ENCODE results near the gene C12orf57.

The C12orf57 gene

GRCh38 chr12:6944381-6945186 is 762 bp downstream of the C12orf57 start:
- Histone ChIP-seq H3K36me3 (ENCODE audit: control insufficient read depth, insufficient read depth, low read length) (peaks cover 4% of the 10 kb centered on the region), H3K4me1 (ENCODE audit: control insufficient read depth, insufficient read depth, low read length) (peaks cover 33% of the 10 kb centered on the region)

GRCh38 chr12:6945613-6946012 is 1.8 kb downstream of the C12orf57 start:
- Histone ChIP-seq H3K36me3 (ENCODE audit: control insufficient read depth, insufficient read depth, low read length) (peaks cover 4% of the 10 kb centered on the region), H3K27me3 (ENCODE audit: control insufficient read depth, insufficient read depth, low read length) (no peaks in the 10 kb centered on the region), H3K9ac (ENCODE audit: low read length) (peak overlapping the region; percentile 65), H3K4me3 (ENCODE audit: low read length) (no peak overlapping the region), H3K4me1 (ENCODE audit: control insufficient read depth, insufficient read depth, low read length) (peaks cover 33% of the 10 kb centered on the region), H3K9me3 (ENCODE audit: control insufficient read depth, low read length) (no peaks in the 10 kb centered on the region)

More at GRCh38 chr12:6944381-6945186, 762 bp downstream of the C12orf57 start:
- H3K9me3 ChIP-seq (ENCODE audit: control insufficient read depth, low read length): no peaks in the 10 kb centered on the region
- H3K27me3 ChIP-seq (ENCODE audit: control insufficient read depth, insufficient read depth, low read length): no peaks in the 10 kb centered on the region
- peak overlapping the region; percentile 79 for H3K9ac ChIP-seq (ENCODE audit: low read length)
- peak overlapping the region; percentile 85 for H3K4me3 ChIP-seq (ENCODE audit: low read length)

GRCh38 chr12:6946033-6946919 is 2.5 kb downstream of the C12orf57 start:
- H3K27me3 ChIP-seq (ENCODE audit: control insufficient read depth, insufficient read depth, low read length): no peaks in the 10 kb centered on the region
- H3K36me3 ChIP-seq (ENCODE audit: control insufficient read depth, insufficient read depth, low read length): peaks cover 4% of the 10 kb centered on the region
- H3K4me1 ChIP-seq (ENCODE audit: control insufficient read depth, insufficient read depth, low read length): peaks cover 33% of the 10 kb centered on the region
- H3K4me3 ChIP-seq (ENCODE audit: low read length): peak overlapping the region; percentile 39
- H3K9me3 ChIP-seq (ENCODE audit: control insufficient read depth, low read length): no peaks in the 10 kb centered on the region
- H3K9ac ChIP-seq (ENCODE audit: low read length): peak overlapping the region; percentile 65

- H3K9ac ChIP-seq (ENCODE audit: low read length): peak overlapping the region; percentile 37
- peaks cover 33% of the 10 kb centered on the region for H3K4me1 ChIP-seq (ENCODE audit: control insufficient read depth, insufficient read depth, low read length)
- no peaks in the 10 kb centered on the region for H3K27me3 ChIP-seq (ENCODE audit: control insufficient read depth, insufficient read depth, low read length)
- H3K9me3 ChIP-seq (ENCODE audit: control insufficient read depth, low read length): no peaks in the 10 kb centered on the region
- no peaks in the 10 kb centered on the region for H3K36me3 ChIP-seq (ENCODE audit: control insufficient read depth, insufficient read depth, low read length)
- peak overlapping the region; percentile 39 for H3K4me3 ChIP-seq (ENCODE audit: low read length)
These were observed 3.1 kb downstream of the C12orf57 start for GRCh38 chr12:6946920-6947374.

GRCh38 chr12:6947615-6948014 is 3.8 kb downstream of the C12orf57 start:
- Histone ChIP-seq H3K9me3 (ENCODE audit: control insufficient read depth, low read length) (no peaks in the 10 kb centered on the region), H3K27me3 (ENCODE audit: control insufficient read depth, insufficient read depth, low read length) (no peaks in the 10 kb centered on the region), H3K4me1 (ENCODE audit: control insufficient read depth, insufficient read depth, low read length) (peaks cover 29% of the 10 kb centered on the region), H3K36me3 (ENCODE audit: control insufficient read depth, insufficient read depth, low read length) (no peaks in the 10 kb centered on the region), H3K9ac (ENCODE audit: low read length) (no peak overlapping the region), H3K4me3 (ENCODE audit: low read length) (no peak overlapping the region)

GRCh38 chr12:6948873-6949594 is 5.2 kb downstream of the C12orf57 start:
- Histone ChIP-seq H3K27me3 (ENCODE audit: control insufficient read depth, insufficient read depth, low read length) (no peaks in the 10 kb centered on the region), H3K9ac (ENCODE audit: low read length) (no peak overlapping the region), H3K9me3 (ENCODE audit: control insufficient read depth, low read length) (no peaks in the 10 kb centered on the region), H3K4me3 (ENCODE audit: low read length) (no peak overlapping the region), H3K36me3 (ENCODE audit: control insufficient read depth, insufficient read depth, low read length) (no peaks in the 10 kb centered on the region), H3K4me1 (ENCODE audit: control insufficient read depth, insufficient read depth, low read length) (peaks cover 19% of the 10 kb centered on the region)

GRCh38 chr12:6950401-6950801 is 6.6 kb downstream of the C12orf57 start:
- Histone ChIP-seq H3K36me3 (ENCODE audit: control insufficient read depth, insufficient read depth, low read length) (no peaks in the 10 kb centered on the region), H3K27me3 (ENCODE audit: control insufficient read depth, insufficient read depth, low read length) (no peaks in the 10 kb centered on the region), H3K4me3 (ENCODE audit: low read length) (no peak overlapping the region), H3K4me1 (ENCODE audit: control insufficient read depth, insufficient read depth, low read length) (peaks cover 14% of the 10 kb centered on the region), H3K9me3 (ENCODE audit: control insufficient read depth, low read length) (no peaks in the 10 kb centered on the region), H3K9ac (ENCODE audit: low read length) (no peak overlapping the region)

GRCh38 chr12:6950811-6951540 is 7.2 kb downstream of the C12orf57 start, which contains the start of gene PTPN6:
TSS of gene PTPN6 (plus strand) at chr12:6951356. CDS start at chr12:6951513, 157 bp downstream.
- Histone ChIP-seq H3K9ac (ENCODE audit: low read length) (peak within 1 kb of the TSS; percentile 53), H3K9me3 (ENCODE audit: control insufficient read depth, low read length) (no peaks in the 10 kb centered on the region), H3K27me3 (ENCODE audit: control insufficient read depth, insufficient read depth, low read length) (no peaks in the 10 kb centered on the region), H3K4me3 (ENCODE audit: low read length) (no peak within 1 kb of the TSS), H3K36me3 (ENCODE audit: control insufficient read depth, insufficient read depth, low read length) (peaks cover under 1% of the 10 kb centered on the region), H3K4me1 (ENCODE audit: control insufficient read depth, insufficient read depth, low read length) (peaks cover 8% of the 10 kb centered on the region)

GRCh38 chr12:6951551-6952120 is 7.8 kb downstream of the C12orf57 start:
- Histone ChIP-seq H3K36me3 (ENCODE audit: control insufficient read depth, insufficient read depth, low read length) (peaks cover 5% of the 10 kb centered on the region), H3K27me3 (ENCODE audit: control insufficient read depth, insufficient read depth, low read length) (no peaks in the 10 kb centered on the region), H3K4me1 (ENCODE audit: control insufficient read depth, insufficient read depth, low read length) (peaks cover 6% of the 10 kb centered on the region), H3K9me3 (ENCODE audit: control insufficient read depth, low read length) (no peaks in the 10 kb centered on the region), H3K9ac (ENCODE audit: low read length) (peak overlapping the region; percentile 53), H3K4me3 (ENCODE audit: low read length) (no peak overlapping the region)

- Histone ChIP-seq H3K9ac (ENCODE audit: low read length) (peak overlapping the region; percentile 53), H3K4me1 (ENCODE audit: control insufficient read depth, insufficient read depth, low read length) (peaks cover 1% of the 10 kb centered on the region), H3K4me3 (ENCODE audit: low read length) (peak overlapping the region; percentile 19), H3K36me3 (ENCODE audit: control insufficient read depth, insufficient read depth, low read length) (peaks cover 5% of the 10 kb centered on the region), H3K9me3 (ENCODE audit: control insufficient read depth, low read length) (no peaks in the 10 kb centered on the region), H3K27me3 (ENCODE audit: control insufficient read depth, insufficient read depth, low read length) (no peaks in the 10 kb centered on the region)
These were observed 8.5 kb downstream of the C12orf57 start for GRCh38 chr12:6952121-6952862.

All from mucosa of stomach (tissue), 1 donor.